ENCODE data around the gene EBF3. TPM values are rescaled to one million over a fixed set of nuclear protein-coding genes. Genes with fewer than 3 reads are reported as not detected.

The EBF3 gene
- polyA plus RNA-seq, 10 donors = 62.5 to 103 (median 69.3) TPM

- no peak for DNase-seq
Observed at GRCh38 chr10:129879655-129880054, 84.4 kb downstream of the EBF3 start.

- DNase-seq = no peak
Observed at GRCh38 chr10:129878835-129879234, 85.2 kb downstream of the EBF3 start.

GRCh38 chr10:129877773-129878371 is 86.2 kb downstream of the EBF3 start:
- DNase-seq = no peak

DNA sequence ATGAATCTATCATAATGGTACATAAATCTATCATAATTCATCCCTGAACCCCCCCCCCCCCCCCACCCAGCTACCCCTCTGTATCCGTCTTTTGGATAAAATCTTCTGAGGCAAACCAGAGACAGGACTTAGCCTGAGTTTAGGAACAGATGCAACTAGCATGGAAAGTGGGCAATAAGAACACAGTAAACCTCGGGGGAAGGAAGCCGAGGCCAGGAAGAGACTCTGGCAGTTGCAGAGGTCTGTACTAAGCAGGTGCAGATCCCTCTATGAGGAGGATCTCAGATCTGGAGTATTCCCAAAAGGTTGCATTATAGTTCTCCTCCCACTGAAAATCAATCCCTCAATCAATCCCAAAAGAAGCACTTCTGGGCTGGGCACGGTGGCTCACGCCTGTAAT is 87.2 kb downstream of the EBF3 start:
- DNase-seq = no peak

DNA sequence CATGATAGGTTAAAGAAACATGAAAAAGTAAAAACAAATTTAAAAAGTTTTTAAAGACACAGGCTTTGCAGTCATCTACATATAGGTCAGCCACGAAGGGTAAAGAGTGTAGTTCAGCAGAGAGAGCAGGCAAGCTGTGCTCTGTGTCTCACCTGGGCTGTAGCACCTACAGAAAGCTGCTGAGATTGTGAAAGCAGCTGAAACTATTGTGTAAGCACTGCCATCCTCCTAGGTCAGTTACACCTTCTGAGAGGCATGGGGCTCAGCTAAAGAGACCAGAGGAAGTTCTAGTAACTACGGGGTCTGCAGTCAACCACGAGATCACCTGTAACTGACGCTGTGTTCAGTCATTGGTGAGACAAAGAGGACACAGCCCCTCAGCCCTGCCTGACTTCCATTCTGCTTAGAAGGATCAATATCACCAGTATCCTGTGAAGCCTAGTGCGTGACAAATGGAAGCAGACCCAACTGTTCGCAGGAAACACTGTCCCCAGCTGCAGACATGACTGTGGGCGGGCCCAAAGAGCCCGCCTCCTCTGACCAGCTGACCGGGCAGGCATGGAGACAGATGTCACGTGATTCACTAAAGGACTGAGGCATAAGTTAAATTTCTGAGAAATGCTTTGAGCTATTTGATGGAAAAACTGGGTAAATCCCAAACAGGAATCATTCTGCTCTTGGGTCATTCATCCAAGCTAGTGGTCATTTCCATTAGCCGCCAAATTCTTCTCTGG is 87.9 kb downstream of the EBF3 start:
- DNase-seq = no peak

DNA sequence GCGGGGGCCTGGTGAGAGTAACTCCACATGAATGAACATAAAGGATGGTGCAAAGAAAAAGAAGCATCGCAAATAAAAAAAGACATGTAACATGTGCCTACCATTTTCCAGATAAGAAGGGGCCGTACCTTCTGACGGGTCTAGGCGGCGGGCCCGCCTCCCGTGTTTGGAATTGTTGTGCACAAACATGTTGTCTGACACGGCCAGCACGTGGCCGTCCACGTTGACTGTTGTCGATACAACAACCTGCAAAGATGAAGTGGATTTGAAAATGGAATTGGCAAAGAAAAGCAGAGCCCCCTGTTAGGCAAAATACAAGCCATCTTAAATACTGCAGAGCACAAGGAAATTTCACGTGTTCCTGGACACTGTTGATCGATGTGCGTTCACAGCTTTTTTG is 90.7 kb downstream of the EBF3 start:
- DNase-seq = no peak

- no peak for DNase-seq
Observed at GRCh38 chr10:129871966-129872365, 92.1 kb downstream of the EBF3 start.

DNA sequence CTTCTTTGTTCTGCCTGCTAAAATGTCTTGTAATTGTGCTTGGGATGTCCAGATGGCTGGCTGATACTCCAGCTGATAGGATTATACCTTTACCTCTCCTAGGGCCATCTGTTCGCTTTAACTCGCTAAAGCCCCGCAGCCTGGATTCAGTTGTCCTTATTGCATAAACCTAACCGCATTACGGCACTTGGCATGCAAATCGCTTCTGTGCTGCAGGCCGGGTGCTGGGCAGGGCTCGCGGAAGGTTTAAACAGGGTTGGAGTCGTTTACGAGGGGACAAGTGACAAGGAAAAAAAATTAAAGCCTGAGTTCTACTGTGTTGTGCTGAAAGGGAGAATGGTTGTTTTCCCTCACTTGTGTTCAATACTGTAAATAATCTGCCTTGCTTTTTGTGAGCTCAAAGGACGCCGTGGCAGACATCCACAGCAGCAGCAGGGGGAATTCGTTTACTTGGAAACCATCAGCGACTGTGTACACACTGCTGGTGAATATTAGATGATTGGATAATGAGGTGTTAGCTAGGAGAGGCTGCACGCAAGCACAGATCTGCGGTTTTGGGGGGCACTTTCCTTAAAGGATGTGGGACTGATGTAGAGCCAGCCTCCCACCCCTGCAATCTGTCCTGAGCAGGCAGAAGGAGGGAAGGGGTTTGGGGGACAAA is 93.0 kb downstream of the EBF3 start:
- DNase-seq = peak; percentile 37 to 84 (median 66)

DNA sequence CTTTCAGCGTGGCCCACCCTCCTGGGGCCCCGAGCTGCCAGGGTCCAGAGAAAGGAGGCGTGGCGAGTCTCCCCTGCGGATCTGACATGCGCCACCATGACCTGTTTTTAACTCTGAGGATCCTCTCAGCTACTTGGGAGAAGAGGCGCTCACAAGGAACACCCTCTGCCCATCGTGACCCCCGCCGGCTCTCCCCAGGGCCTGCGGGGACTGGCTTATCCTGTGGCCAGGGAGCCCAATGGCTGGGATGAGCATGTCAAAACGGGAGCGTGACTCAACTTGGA is 93.7 kb downstream of the EBF3 start:
- DNase-seq = no peak

DNA sequence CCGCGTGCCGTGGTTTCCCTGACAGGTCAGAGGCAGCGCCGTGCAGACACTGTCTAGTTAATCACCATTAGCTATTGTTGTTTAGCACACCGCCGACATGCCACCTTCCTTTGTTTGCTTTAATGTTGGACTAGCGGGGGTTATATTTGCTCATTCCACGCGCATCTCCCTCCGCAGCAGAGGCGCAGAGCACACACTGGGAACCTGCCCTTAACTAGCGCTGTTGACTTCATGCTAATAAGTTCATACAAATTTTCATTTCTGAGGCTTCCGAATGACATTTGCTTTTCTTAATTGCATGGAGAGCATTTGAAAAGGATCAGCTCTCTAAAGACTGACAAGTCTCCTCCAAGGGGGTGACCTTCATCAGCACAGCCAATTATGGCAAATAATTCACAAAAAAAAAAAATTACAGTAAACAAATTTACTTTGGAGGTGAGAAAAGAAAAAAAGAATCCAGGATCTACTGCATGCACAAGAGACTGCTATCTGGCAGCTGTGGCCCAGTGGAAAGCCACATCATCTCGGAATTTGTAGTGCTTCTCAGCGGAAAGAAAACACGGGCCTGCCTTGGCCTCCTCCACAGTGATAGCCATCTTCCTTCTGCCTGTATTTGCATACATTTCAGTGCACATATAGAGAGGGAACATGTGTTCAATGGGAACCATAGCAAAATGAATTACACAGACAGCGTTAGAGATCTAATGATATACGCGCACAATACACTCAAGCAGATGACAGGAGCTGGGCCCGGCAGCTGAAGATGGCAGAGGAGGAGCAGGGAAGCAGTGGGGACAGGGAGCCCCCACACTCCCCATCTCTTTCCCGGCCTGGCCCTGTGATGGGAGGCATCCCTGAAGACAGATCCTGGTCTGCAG is 94.2 kb downstream of the EBF3 start:
- no peak for DNase-seq

DNA sequence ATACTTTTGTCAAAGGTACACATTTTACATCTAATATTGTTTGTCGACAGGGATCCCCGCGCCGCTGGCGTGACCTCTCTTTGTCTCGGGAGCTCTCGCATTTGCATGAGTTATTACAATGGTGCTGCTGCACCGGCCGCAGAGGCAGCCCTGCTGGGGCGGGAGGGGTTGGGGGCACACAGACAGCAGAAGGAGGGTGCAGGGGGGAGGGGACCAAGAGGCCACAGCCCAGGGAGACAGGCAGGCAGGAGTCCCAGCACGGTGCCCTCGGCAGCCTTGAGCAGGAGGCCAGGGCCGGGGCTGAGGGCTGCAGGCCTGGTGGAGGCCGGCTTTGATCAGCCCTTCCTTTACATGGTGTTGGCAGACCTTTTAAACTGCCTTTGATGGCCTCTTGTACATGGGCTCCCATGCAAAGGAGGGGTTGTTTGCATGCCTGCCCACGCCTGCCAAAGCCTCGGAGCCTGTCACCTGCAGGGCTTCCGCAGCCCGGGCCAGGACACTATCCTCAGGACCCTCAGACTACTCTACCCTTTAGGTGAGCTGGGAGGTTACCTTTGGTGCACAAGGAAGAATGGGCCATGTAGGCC is 95.5 kb downstream of the EBF3 start:
- DNase-seq = no peak

GRCh38 chr10:129867631-129868179 is 96.4 kb downstream of the EBF3 start:
- DNase-seq = no peak

DNA sequence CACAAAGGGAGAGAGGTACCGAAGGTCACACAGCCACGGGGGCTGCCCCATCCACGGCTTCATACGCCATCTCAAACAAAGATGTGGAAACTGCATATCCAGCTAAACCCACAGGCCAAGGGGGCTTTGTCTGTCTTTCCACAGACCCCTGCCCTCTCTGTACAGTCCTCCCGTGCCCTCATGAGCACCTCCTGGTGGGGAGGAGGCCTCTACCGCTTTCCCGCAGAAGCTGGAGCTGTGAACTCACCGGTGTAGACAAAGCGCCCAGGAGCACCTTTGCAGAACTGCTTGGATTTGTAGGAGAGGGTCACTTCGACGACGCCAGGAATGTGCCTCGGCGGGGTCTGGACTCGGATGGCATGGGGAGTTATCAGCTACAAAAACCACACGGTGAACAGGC is 97.2 kb downstream of the EBF3 start:
- DNase-seq = no peak

DNA sequence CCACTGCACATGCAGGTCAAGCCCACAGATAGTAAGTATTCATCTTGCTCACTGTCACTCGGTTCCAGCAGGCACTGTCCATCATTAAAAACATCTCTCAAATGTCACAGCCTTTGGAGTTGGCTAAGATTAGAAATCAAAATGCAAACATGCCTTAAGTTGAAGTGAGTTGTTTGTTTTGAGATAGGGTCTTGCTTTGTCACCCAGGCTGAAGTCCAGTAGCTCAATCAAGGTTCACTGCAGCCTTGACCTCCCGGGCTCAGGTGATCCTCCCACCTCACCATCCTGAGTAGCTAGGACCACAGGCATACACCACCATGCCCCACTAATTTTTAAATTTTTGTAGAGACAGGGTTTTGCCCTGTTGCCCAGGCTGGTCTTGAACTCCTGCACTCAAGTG is 98.1 kb downstream of the EBF3 start:
- no peak for DNase-seq

GRCh38 chr10:129865413-129865812 is 98.7 kb downstream of the EBF3 start:
- no peak for DNase-seq

DNA sequence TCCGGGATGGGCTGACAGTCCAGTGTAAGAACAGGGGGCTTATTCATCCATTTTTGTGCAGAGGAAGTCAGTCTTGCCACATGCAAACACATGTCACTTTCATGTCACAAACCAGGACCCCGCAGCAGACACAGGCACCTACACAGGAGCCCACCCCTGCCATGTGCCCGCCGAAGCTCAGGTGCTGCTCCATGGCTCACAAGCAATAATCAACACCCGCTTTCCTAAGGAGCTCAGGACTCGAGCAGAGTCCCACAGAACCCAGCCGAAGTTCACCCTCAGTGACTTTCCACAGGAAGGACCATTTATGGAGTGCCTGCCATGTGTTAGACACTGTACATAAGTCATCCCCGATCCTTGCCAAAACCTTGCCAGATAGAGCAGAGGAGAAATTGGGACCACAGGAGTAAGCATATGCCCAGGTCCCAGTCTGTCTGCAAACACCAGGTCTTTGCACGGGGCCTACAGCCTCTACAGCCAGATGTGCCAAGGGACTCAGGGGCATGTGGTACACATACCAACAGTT is 99.4 kb downstream of the EBF3 start:
- no peak for DNase-seq

DNA sequence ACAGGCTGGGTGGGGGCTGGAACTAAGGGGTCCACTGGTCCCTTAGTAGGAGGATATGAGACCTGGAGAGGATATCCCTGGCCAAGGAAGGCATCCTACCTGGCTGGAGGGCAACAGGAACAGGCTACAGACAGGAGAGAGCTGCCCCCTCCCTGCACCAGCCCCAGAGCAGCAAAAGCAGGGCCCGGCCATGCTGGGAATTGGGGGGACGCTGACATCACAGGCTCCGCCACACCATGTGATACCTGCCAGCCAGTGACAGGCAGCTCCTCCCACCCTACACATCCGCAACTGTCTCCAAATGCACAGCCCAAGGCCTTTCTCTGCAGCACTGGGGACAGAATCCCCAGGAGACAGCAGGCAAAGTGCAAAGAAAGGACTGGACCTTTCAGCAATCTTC is 100.0 kb downstream of the EBF3 start:
- no peak for DNase-seq

DNA sequence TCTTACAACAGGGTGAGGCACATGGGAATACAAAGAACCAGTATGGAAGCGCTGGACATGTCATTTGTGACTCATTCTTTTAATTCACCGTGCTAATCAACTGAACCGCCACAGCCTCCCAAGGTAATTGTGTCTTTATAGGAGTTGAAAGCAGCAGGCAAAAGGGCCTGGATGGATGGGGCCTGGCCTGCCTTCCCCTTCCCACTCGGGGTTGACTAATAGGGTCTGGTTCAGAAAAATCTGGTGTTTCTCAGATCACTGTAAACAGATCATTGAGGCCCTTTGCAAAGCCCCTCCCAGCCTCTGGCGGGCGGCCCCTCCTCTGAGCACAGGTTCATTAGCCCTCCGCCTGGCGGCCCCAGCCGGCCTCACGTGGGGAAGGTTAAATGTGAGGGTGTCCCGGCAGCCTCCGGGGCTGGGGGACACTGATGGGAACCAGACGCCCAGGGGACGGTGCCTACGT is 100.8 kb downstream of the EBF3 start:
- DNase-seq = no peak

GRCh38 chr10:129861776-129862531 is 102.1 kb downstream of the EBF3 start:
- no peak for DNase-seq

- no peak for DNase-seq
Observed at GRCh38 chr10:129860396-129860795, 103.7 kb downstream of the EBF3 start.

DNA sequence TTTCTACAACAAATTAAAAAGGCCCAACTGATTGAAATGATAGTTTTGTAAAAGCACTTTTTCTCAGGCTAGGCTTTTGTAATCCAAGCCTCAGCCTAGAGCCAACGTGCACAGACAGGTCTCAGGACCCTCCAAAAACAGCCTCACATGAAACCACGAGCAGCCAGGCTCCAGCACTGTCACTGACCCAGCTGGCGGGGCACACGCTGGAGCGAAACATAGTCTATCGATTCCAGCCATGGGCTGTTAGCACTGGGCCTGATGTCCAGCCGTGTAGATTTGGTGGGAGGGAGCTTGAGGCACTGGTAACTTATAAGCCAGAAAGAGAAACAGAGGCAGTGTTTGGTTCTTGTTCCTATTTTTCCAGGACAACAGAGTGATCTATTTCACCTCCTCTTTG is 104.5 kb downstream of the EBF3 start:
- DNase-seq = no peak
